HG03460 (cell line): ENCODE results near the gene PMS1.
A peak's percentile ranks its signal among the peaks of the same experiment; 100 is the strongest.
"Not testable (repeated sequence)": the region's sequence is repeated elsewhere in the genome, so short reads cannot be mapped to it uniquely, and the experiment has no call there.

Experiments used
- ATAC-seq: cut with Tn5 transposase; IDR thresholded peaks from one replicate; pipeline ENCODE4 v1.9.1; 2021; ENCODE audit not compliant: unreplicated experiment

PMS1 gene

DNA sequence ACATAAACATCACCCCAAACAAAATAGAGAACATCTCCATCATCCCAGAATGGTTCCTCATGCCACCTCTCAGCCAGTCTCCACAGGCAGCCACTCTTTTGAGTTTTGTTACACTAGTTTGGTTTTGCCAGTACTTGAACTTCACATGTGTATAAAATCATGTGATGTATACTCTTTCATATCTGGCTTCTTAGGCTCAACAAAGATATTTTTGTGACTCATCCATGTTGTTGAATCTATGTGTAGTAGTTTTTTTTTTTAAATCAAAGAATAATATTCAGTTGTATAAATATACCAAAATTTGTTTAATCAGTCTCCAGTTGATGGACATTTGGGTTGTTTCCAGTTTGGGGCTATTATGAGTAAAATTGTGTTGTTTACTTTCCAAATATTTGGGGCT is 75.9 kb downstream of the PMS1 start:
- ATAC-seq, result no peak

DNA sequence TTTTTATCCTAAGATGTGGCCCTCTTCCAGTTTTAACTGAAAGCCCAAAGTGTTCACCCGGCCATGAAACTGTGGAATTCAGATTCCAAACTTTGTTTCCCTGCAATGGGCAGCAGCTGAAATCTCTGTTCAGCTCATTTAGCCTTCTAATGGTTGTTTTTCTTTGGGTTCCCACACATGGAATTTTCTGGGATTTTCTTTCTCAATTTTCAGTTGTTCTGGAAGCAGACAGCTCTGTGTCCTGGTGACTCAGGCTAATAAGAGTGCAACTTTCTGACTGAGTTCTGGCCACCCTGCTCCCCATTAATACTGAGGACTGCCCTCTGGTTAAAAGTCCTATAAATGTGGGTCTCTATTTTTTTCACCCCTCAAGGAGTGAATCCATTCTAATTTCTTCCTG is 78.5 kb downstream of the PMS1 start:
- ATAC-seq, result no peak

DNA sequence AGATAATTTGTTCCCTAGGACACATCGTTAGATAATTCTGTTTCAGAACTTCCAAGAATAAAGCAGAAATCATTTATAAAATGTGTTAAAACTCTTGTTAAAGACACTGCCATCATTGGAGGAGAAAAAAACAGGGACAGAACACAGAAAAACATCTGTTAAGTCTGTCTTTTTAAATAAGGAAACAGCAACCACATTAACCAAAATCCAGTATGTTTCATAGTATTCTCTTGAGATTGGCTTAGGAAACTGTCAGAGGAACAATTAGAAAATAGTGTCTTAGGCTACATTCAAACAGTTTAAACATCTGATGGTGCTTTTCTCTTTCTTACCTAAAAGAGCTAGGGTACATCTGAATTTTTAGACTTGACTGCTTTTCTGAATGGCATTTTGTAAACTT is 81.6 kb downstream of the PMS1 start:
- ATAC-seq, result no peak

DNA sequence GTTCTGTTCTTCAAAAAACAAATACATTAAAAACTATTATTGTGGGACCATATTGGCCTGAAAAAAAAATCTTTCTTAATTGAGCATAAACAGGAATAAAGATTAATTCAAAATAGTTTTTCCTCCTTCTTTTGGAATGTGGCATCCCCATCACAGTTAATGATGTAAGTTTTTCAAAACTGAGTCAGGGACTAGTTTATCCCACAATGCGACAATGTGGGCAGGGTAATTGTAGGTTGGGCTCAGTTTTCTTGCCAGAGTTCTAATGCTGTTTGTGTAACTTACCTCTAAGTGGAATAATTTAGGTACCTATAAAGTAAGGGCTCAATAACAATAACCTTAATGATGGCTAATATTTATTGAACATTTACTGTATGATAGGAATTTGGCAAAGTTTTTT is 82.0 kb downstream of the PMS1 start:
- ATAC-seq, result no peak

DNA sequence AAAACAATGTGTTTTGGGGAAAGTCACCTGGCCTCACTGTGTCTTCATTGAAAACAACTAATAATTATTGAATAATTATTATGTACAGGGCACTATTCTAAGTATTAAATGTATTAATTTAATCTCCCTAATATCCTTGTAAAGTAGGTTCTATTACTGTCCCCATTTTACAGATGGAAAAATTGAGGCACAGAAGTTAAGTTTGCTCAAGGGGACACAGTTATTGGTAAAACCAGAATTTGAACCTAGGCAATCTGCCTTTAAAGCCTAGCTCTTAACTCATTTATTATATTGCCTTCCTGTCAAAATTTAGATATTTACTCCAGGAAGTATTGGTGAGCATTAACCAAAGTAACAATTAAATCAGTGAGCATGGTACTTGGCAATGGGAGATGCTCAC is 84.6 kb downstream of the PMS1 start:
- no peak for ATAC-seq

DNA sequence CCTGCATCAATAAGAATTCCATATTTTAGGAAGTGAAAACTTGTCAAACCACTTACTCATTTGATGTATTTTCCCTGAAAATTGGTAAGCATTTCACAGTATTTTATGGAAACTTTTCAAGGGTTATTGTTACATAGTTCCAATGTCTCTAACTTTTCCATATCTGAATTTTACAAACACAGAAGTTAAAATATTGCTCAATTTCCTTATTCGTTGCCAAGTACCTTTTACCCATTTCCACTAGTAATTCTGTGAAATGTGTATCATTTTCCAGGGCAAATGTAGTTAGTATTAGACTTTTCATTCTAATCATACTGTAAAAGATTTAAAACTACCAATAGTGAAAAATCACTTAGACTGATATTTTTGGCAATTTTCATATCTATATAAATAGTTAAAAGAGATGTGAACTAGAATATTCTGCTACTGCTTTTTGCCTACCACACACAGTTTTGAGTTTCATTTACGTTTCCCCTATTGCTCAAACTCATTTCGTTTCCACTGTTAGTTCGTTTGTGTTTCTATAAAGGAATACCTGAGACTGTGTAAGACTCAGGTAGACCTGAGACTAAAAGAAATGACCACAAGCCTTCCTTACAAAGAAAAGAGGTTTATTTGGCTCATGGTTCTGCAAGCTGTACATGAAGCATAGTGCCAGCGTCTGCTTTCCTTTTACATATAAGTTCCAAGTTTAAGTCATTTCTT is 86.3 kb downstream of the PMS1 start:
- no peak for ATAC-seq

DNA sequence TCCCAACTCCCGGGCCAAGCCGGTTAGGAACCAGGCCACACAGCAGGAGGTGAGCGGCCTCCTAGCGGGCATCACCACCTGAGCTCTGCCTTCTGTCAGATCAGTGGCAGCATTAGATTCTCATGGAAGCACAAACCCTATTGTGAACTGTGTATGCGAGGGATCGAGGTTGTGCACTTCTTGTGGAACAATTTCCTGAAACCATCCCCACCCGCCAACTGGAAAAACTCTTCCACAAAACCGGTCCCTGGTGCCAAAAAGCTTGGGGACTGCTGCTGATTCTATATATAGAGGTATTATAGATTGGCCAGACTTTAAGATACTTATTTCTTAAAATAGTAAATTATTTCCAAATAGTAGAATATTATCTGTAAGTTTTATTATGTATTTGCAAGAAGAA is 89.4 kb downstream of the PMS1 start:
- no peak for ATAC-seq

DNA sequence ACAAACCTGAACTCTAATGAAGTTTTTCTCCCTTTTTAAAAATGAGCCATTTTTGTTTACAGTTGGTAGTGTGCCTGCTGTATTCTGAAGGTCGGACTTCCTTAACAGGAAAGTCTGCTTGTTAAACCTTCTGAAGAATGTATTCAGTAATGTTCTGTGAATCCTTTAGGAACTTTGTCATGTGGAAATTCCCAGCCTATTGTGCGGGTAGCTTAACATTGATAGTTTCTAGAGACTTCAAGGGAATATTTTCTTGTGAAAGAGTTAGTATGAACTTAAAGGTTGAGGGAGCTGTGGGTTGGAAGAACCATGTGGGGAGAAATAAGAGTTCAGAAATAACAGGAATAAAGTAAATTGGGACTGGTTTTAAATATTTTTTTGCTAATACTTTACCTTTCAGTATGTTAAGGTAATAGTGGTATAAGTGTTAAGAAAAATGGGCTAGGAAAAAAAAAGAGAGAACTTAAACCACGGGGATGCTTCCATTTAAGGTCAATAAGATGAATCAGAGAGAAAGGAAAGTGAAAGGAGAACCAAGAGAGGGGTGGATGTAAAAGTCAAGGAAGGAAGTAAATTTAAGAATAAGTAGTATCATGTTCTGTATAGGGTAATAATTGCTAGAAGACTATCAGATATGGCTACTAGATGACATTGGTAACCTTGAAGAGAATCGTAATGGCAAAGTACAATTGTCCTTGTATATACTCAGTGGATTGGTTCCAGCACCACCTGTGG is 90.5 kb downstream of the PMS1 start:
- ATAC-seq, result peak; percentile 63

DNA sequence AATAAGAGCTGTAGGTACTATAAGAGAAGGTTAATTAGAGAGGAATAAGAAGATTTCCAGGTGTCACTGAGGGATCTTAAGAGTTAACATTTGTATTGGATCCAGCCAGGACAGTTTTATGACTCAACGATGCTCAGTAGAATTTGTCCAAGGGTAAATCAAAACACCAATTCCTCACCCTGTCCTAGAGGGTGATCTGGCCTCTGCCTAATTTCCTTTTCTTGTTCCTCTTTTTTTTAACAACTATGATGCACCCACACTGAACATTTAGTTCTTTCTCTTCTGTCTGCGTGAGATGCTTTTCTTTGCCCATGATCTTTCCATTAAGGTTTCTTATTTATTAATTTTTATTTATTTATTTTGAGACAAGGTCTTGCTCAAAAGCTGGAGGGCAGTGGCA is 92.0 kb downstream of the PMS1 start:
- ATAC-seq, result no peak

DNA sequence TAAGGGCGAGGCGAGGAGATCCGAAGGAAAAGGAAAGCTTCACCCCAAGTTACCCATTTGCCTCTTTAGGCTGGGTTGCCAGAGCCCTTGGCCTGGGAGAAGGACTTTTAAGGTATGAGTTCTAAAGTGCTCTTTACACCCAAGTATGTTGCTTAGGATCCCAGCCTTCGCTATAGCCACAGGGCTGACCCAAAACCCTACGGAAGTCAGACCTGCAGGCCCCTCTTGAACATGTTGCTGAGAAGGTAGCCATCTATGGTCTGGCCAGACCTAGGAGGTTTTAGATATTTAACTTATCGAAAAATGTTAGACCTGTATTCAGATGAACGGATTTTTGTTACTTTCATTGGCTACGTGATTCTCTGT is 95.4 kb downstream of the PMS1 start:
- no peak for ATAC-seq

DNA sequence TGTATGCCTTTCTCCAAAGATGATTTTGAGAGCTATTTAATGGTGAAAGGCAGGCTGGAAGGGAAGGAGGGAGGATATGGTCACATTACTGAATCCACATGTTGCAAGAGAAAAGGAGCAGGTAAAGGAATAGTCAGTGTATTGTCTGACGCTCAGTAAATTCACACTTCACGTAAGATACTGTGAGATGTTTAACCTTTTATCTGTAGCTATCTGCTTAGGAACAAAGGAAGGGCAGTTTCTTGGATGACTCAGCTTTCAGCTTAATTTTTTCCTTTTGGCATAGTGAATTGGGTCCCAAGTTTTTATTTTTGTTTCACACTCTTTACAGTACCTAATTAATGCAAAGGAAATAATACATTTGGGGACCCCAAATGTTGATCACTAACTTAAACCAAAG is 96.2 kb downstream of the PMS1 start:
- ATAC-seq, result no peak

DNA sequence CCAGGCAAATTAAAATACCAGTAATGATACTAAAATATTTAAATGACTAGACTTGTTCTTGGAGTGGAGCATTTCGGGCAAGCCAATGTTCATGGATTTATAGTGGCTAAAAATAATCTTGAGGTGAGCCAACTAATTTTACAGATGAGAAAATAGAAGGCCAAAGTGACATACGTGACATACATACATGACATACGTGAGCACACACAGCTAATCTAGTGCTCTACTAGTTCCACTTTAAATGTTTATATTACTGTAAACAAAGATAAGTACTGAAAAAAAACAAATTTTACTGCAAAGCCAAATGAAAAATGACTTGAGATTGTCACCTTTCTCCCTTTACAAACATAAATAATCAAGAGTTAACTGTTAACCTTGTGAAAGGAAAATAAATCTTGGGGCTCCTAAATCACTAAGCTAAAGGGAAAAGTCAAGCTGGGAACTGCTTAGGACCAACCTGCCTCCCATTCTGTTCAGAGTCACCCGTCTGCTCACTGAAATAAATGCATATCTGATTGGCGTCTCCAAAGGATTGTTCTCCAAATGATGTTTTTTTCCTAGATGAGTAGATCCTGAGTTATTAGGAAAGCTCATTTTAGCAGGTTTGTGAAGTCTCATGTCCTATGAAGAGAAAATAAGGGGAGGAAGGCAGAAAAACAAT is 96.7 kb downstream of the PMS1 start:
- ATAC-seq, result no peak

DNA sequence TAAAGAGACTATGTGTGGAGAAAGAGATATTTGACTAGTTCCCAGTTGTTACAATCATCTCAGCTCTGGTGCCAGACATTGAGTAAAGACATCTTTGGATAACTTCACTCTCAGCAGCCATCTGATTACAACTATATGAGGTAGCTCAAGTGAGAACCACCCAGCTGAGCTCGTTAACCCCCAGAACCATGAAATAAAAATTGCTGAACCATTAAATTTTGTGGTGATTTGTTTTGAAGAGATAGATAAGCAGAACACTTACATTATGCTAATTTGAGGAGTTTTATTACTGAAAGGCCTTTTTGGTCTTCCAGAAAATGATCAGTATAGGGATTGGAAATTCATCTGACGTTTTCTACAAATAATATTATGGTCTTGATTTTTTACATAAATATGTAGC is 101.1 kb downstream of the PMS1 start:
- ATAC-seq, result no peak

DNA sequence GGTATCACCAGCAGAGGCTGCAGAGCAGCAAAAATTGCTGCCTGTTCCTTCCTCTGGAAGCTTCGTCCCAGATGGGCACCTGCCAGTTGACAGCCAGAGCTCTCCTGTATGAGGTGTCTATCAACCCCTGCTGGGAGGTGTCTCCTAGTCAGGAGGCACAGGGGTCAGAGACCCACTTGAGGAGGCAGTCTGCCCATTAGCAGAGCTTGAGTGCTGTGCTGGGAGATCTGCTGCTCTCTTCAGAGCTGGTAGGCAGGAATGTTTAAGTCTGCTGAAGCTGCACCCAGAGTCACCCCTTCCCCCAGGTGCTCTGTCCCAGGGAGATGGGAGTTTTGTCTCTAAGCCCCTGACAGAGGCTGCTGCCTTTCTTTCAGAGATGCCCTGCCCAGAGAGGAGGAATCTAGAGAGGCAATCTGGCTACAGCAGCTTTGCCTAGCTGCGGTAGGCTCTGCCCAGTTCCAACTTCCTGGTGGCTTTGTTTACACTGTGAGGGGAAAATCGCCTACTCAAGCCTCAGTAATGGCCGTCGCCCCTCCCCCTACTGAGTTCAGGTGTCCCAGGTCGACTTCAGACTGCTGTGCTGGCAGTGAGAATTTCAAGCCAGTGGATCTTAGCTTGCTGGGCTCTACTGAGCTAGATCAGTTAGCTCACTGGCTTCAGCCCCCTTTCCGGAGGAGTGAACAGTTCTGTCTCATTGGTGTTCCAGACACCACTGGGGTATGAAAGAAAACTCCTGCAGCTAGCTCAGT is 108.5 kb downstream of the PMS1 start:
- ATAC-seq, result not testable (repeated sequence)

DNA sequence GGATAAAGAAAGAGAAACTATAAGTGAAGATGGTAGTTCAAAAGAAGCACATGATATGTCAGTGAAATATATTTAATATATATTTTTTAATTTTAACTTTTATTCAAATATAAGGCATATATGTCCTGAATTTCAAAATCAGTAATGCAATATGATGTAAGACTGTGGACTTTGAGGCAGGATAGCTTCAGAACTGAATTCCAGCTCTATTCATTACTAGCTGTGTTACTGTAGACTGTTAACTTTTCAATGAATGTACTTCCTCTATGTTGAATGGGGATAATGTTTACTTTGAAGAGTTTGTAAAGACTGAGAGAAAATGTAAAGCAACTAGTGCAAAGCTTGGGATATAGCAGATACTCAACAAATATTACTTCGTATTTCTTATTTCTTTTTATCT is 112.6 kb downstream of the PMS1 start:
- no peak for ATAC-seq

DNA sequence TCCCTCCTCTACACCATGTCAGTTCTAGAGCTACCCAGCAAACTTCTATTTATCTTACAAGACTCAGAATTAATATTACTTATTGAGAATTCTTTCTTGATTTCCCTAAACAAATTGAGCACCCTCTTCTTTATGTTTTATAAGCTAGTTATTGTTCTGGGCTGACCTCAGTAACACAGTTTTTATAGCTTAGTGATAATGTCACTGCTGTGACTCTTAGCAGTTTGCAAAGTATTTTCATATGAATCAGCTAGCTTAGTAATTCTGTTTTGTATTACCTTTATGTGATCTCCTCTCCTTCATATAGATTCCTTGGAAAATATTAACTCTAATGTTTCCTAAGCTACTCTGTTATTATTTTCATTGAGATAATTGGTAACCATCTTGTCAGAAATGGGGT is 114.9 kb downstream of the PMS1 start:
- ATAC-seq, result no peak

DNA sequence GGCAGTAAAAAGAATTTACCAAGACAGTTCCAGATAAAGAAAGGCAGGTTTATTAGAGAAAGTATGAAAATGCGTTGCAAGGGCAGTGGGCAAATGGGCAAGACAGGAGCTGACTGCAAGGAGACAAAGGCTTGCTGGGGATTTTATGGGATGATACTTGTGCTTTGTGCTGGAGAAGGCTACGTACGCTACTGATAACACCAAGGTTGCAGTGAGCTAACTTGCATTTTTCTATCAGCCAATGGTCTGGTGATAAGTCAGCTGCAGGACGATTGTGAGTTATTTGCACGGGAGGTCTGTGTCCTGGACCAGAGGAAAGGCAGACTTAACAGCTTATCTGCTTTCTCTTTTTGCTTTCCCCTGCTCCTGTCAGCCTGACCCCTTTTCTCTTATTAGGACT is 116.5 kb downstream of the PMS1 start:
- ATAC-seq, result no peak

DNA sequence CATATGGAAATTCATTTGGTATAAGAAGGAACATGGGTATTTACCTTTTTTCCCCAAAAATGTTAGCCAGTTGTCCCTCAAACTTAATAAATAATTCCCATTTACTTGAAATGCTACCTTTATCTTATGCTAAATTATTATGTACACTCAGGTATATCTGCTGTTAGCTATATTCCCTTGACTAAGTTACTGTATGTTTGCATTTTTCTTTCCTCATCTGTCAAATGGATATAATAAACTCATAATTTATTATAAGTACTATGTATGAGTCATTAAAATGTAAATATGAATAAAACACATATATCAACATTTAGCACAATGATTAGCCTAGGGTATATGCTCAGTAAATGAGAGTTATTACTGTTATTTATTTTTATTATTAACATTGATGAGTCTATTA is 117.4 kb downstream of the PMS1 start:
- no peak for ATAC-seq

DNA sequence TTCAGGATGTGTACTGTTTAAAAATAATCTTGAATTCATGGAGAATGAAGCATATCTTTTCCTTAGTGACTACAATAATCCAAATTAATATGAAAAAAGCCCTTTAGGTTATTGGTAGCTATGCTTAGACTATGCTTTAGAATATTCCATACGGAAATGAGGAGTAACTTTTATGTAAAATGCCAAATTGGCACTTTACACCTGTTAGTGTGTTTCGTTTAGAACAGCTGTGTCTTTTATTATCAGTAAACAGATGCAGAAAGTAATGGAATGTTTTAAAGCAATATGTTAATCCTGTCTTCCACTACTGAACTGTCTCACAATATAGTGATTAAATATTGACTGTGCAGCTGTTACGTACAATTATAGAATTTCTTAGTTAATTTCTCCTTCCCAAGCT is 129.6 kb downstream of the PMS1 start:
- ATAC-seq, result no peak

DNA sequence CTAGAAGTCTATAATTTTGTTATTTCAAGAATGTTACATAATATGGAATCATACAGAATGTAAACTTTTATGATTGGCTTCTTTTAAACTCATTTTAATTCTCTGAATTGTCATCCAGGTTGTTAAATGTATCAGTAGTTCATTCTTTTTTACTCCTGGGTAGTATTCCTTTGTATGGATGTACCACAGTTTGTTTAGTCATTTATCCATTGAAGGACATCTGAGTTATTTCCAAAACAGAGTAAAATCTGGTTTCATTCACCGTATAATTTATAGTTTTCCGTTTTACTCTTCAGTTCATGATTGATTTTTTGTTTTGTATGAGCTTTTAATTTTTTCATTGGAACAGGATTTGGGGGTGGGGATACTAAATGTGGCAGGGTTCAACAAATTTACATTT is 132.4 kb downstream of the PMS1 start:
- no peak for ATAC-seq
